Endothelial cell (in vitro differentiated cells): ENCODE measurements around the gene METTL24. TPM values are rescaled to one million over a fixed set of nuclear protein-coding genes. Genes with fewer than 3 reads are reported as not detected.

ENCODE experiments used
- DNase-seq: peaks from one replicate; pipeline ENCODE4 v3.0.0; 2021; ENCODE audit warnings: low spot score
- H3K27ac Mint-ChIP-seq: one replicate; pipeline ENCODE4 v1.8.0; 2021; ENCODE audit warnings: mixed read lengths, inconsistent platforms; ENCODE audit not compliant: unreplicated experiment
- H3K27me3 Mint-ChIP-seq: one replicate; pipeline ENCODE4 v1.8.0; 2021; ENCODE audit warnings: mild to moderate bottlenecking, moderate library complexity, mixed read lengths, inconsistent platforms; ENCODE audit not compliant: unreplicated experiment
- H3K36me3 Mint-ChIP-seq: one replicate; pipeline ENCODE4 v1.8.0; 2021; ENCODE audit warnings: mild to moderate bottlenecking, low read depth, mixed read lengths, inconsistent platforms; ENCODE audit not compliant: unreplicated experiment
- H3K4me1 Mint-ChIP-seq: one replicate; pipeline ENCODE4 v1.8.0; 2021; ENCODE audit warnings: mild to moderate bottlenecking, mixed read lengths, inconsistent platforms; ENCODE audit not compliant: unreplicated experiment
- H3K4me3 Mint-ChIP-seq: one replicate; pipeline ENCODE4 v1.8.0; 2021; ENCODE audit warnings: mild to moderate bottlenecking, mixed read lengths, inconsistent platforms; ENCODE audit not compliant: unreplicated experiment
- H3K9me3 Mint-ChIP-seq: one replicate; pipeline ENCODE4 v1.8.0; 2021; ENCODE audit warnings: mixed read lengths, inconsistent platforms; ENCODE audit not compliant: unreplicated experiment
- total RNA-seq: library from RNA; stranded (reverse); fragmentation: NEBNext Ultra II Directional; extraction: Animal tissue kit (Norgen Biotek cat#: 25700); gene quantifications from one replicate; pipeline ENCODE4 v1.2.1, GENCODE V29; 2021; ENCODE audit not compliant: unreplicated experiment
- TF ChIP-seq, protein P1 (sequence below): fragments of 200-600 bp; sonication (generic); IDR thresholded peaks from one replicate; pipeline ENCODE4 v1.5.0; 2021; ENCODE audit warnings: antibody characterized with exemption; ENCODE audit not compliant: unreplicated experiment

The METTL24 gene
- total RNA-seq, 1 donor from 2014 or later: 6.5 TPM

DNA sequence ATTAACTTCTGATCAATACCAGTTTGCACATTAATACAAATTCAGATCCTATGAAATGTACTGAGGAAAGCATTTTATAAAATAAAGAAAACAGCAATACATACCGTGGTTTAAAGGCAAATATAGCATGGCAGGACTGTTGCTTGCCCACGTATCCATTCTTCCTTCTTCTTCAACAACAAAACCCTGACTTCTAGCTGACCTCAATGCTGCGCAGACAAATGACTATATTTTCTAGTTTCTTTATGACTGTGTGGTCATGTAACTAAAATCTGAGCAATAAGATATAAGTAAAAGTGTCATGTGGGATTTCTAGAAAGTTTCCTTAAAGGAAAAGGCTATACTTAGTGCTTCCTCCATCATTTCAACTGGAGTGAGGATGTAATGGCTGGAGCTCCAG lies 92.9 kb downstream of the METTL24 start:
- no peak for DNase-seq
- peaks cover 4% of the 10 kb centered on the region for H3K4me1 Mint-ChIP-seq

DNA sequence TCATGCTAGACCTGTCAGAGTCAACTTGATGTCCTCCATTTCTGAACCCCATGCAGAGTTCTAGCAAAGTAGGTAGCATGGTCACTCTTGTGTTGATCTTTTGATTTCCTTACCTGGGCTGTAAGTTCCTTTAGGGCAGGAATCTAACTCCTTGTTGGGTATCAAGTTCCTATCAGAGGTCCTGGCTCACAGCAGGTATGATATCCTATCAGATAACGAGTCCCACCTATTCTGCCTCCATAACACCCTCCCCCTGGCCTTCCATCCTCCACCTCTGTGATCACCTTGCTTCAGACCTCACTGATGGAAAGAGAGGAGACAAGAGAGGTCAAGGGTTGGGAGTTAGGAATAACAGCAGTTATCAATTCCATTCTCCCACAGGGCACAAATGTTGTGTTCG lies 101.8 kb downstream of the METTL24 start:
- TF ChIP-seq, protein P1, sequence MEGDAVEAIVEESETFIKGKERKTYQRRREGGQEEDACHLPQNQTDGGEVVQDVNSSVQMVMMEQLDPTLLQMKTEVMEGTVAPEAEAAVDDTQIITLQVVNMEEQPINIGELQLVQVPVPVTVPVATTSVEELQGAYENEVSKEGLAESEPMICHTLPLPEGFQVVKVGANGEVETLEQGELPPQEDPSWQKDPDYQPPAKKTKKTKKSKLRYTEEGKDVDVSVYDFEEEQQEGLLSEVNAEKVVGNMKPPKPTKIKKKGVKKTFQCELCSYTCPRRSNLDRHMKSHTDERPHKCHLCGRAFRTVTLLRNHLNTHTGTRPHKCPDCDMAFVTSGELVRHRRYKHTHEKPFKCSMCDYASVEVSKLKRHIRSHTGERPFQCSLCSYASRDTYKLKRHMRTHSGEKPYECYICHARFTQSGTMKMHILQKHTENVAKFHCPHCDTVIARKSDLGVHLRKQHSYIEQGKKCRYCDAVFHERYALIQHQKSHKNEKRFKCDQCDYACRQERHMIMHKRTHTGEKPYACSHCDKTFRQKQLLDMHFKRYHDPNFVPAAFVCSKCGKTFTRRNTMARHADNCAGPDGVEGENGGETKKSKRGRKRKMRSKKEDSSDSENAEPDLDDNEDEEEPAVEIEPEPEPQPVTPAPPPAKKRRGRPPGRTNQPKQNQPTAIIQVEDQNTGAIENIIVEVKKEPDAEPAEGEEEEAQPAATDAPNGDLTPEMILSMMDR: no peak
- Mint-ChIP-seq H3K4me3 (no peak overlapping the region), H3K27me3 (no peaks in the 10 kb centered on the region), H3K4me1 (no peaks in the 10 kb centered on the region), H3K27ac (no peak overlapping the region), H3K9me3 (no peaks in the 10 kb centered on the region), H3K36me3 (peaks cover 5% of the 10 kb centered on the region)
- no peak for DNase-seq

More for the DNA sequence above, 92.9 kb downstream of the METTL24 start:
- TF ChIP-seq, protein P1: no peak
- Mint-ChIP-seq H3K27me3 (no peaks in the 10 kb centered on the region), H3K9me3 (no peaks in the 10 kb centered on the region), H3K4me3 (no peak overlapping the region), H3K27ac (no peak overlapping the region), H3K36me3 (peaks cover 2% of the 10 kb centered on the region)

DNA sequence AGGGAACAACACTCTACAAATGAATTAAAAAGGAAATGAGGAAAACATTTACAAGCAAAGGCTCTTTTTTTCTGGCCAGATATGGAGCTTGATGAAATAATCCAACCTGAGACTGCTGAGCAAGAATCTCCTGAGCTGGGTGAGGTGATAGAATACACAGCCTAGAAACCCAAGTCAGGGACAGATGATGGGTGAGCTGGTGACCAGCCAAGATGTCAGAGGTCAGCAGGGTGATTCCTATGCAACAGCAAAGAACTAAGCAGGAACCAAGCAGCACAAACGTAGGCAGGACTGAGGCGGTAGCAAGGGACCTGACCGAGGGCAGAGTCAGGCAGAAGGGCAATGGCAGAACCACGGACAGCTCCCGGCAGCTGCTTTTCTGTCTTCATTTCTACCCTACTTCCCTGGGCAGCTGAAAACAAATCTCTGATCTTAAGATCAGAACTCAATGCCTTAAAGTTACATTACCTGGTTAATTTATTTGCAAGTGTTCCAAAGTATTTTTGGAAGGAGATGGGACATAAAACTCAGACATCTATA lies 102.9 kb downstream of the METTL24 start:
- no peaks in the 10 kb centered on the region for H3K9me3 Mint-ChIP-seq
- H3K27me3 Mint-ChIP-seq: no peaks in the 10 kb centered on the region
- TF ChIP-seq, protein P1: no peak
- peaks cover 3% of the 10 kb centered on the region for H3K36me3 Mint-ChIP-seq
- no peaks in the 10 kb centered on the region for H3K4me1 Mint-ChIP-seq
- DNase-seq: peak; percentile 66
- no peak overlapping the region for H3K27ac Mint-ChIP-seq
- H3K4me3 Mint-ChIP-seq: no peak overlapping the region

DNA sequence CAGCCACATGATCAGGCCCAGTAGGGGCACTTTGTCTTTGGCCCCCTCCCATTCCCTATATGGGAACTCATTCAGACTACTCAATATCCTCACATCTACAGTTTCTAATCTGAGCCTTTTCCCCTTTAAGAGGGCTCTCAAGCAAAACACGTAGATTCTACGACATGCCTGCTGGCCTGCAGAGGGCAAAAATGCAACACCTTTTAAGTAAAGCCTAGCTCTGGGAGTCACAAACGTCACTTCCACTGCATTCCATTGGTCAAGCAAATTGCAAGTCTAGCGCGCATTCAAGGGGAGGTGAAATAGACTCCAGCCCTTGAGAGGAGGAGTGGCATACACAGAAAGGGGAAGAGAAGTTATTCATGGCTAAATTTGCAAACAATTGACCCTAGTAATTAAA lies 107.3 kb downstream of the METTL24 start:
- H3K36me3 Mint-ChIP-seq: no peaks in the 10 kb centered on the region
- TF ChIP-seq, protein P1: no peak
- no peaks in the 10 kb centered on the region for H3K4me1 Mint-ChIP-seq
- DNase-seq: no peak
- H3K27me3 Mint-ChIP-seq: peaks cover 1% of the 10 kb centered on the region
- no peak overlapping the region for H3K27ac Mint-ChIP-seq
- H3K4me3 Mint-ChIP-seq: no peak overlapping the region
- H3K9me3 Mint-ChIP-seq: no peaks in the 10 kb centered on the region

DNA sequence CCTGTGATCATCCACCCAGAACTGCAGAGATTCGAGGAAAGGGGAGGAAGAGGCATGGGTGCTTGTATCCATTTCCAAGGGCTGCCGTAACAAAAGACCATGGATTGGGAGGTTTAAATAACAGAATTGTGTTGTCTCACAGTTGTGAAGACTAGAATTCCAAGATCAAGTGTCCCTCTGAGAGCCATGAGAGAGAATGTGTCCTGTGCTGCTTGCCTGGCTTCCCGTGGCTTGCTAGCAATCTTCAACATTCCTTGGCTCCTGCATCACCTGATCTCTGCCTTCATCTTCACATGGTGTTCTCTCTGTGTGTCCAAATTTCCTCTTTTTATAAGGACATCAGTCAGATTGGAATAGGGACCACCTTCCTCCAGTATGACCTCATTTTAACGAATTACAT lies 108.1 kb downstream of the METTL24 start:
- H3K27ac Mint-ChIP-seq: no peak overlapping the region
- H3K4me3 Mint-ChIP-seq: no peak overlapping the region
- no peak for DNase-seq
- TF ChIP-seq, protein P1: no peak
- no peaks in the 10 kb centered on the region for H3K9me3 Mint-ChIP-seq
- no peaks in the 10 kb centered on the region for H3K4me1 Mint-ChIP-seq
- H3K36me3 Mint-ChIP-seq: no peaks in the 10 kb centered on the region
- H3K27me3 Mint-ChIP-seq: peaks cover 1% of the 10 kb centered on the region
